GM19035 (cell line): Measurements from ENCODE around the gene R3HDM2.

Experiments used
- ATAC-seq: cut with Tn5 transposase; IDR thresholded peaks from one replicate; pipeline ENCODE4 v1.9.1; 2021; ENCODE audit not compliant: unreplicated experiment

The R3HDM2 gene

GRCh38 chr12:57273516-57273915 is 157.3 kb downstream of the R3HDM2 start:
- ATAC-seq = no peak

- no peak for ATAC-seq
These were observed 158.3 kb downstream of the R3HDM2 start for GRCh38 chr12:57272337-57273151.

GRCh38 chr12:57270966-57271470 is 159.8 kb downstream of the R3HDM2 start:
- ATAC-seq = no peak

GRCh38 chr12:57268264-57268663 is 162.6 kb downstream of the R3HDM2 start:
- no peak for ATAC-seq

- ATAC-seq = no peak
These were observed 164.2 kb downstream of the R3HDM2 start for GRCh38 chr12:57266681-57267080.

GRCh38 chr12:57263096-57263495 is 167.7 kb downstream of the R3HDM2 start:
- ATAC-seq = no peak

GRCh38 chr12:57262126-57262822 is 168.6 kb downstream of the R3HDM2 start:
- no peak for ATAC-seq

GRCh38 chr12:57261428-57261865 is 169.4 kb downstream of the R3HDM2 start:
- ATAC-seq = no peak

- no peak for ATAC-seq
These were observed 170.5 kb downstream of the R3HDM2 start for GRCh38 chr12:57260366-57260765.

- ATAC-seq = no peak
These were observed 171.6 kb downstream of the R3HDM2 start for GRCh38 chr12:57258977-57259970.

- ATAC-seq = no peak
These were observed 174.9 kb downstream of the R3HDM2 start for GRCh38 chr12:57255916-57256315.

GRCh38 chr12:57254506-57255280 is 176.2 kb downstream of the R3HDM2 start:
- ATAC-seq = no peak

GRCh38 chr12:57250956-57251355 is 179.9 kb downstream of the R3HDM2 start, which contains the start of gene STAC3:
STAC3 (minus strand) TSS chr12:57251187; CDS start chr12:57249636, 1,551 bp downstream.
- no peak for ATAC-seq

- ATAC-seq = no peak
These were observed 180.3 kb downstream of the R3HDM2 start for GRCh38 chr12:57250541-57250940.

GRCh38 chr12:57248934-57249742 is 181.7 kb downstream of the R3HDM2 start:
- no peak for ATAC-seq

- no peak for ATAC-seq
These were observed 183.8 kb downstream of the R3HDM2 start for GRCh38 chr12:57247041-57247440.

- ATAC-seq = no peak
These were observed 186.5 kb downstream of the R3HDM2 start for GRCh38 chr12:57244312-57244696.

GRCh38 chr12:57243521-57244311 is 187.1 kb downstream of the R3HDM2 start:
- no peak for ATAC-seq
